Mesendoderm (in vitro differentiated cells): ENCODE results near the gene DZANK1.
"Not testable (repeated sequence)": the region's sequence is repeated elsewhere in the genome, so short reads cannot be mapped to it uniquely, and the experiment has no call there.

ENCODE experiments used
- DNase-seq: peaks from one replicate; pipeline ENCODE4 v3.0.0; 2013
- H2AK5ac ChIP-seq: 2 replicates; pipeline ENCODE4 v1.6.1; 2013; ENCODE audit warnings: low read length, inconsistent platforms
- H2BK120ac ChIP-seq: 2 replicates; pipeline ENCODE4 v1.6.1; 2013; ENCODE audit warnings: low read depth, mild to moderate bottlenecking, low read length, moderate library complexity, mixed read lengths
- H2BK15ac ChIP-seq: replicated peaks from 2 replicates; pipeline ENCODE4 v1.6.1; 2013; ENCODE audit warnings: low read depth, mild to moderate bottlenecking, moderate library complexity
- H2BK5ac ChIP-seq: 2 replicates; pipeline ENCODE4 v1.6.1; 2013; ENCODE audit warnings: low read length, inconsistent platforms
- H3K18ac ChIP-seq: 2 replicates; pipeline ENCODE4 v1.6.1; 2013; ENCODE audit warnings: mild to moderate bottlenecking, low read length, mixed read lengths
- H3K23ac ChIP-seq: one replicate; pipeline ENCODE4 v1.6.1; 2013; ENCODE audit warnings: low read length
- H3K27ac ChIP-seq: 2 replicates; pipeline ENCODE4 v1.5.1; 2013; ENCODE audit warnings: low read depth, mild to moderate bottlenecking, inconsistent platforms, low read length, moderate library complexity
- H3K27me3 ChIP-seq: 2 replicates; pipeline ENCODE4 v1.6.1; 2013; ENCODE audit warnings: low read length, control low read depth, mild to moderate bottlenecking, inconsistent platforms; ENCODE audit not compliant: insufficient read depth, poor library complexity
- H3K36me3 ChIP-seq: 2 replicates; pipeline ENCODE4 v1.6.1; 2013; ENCODE audit warnings: low read length, inconsistent platforms; ENCODE audit not compliant: control insufficient read depth, insufficient read depth
- H3K4ac ChIP-seq: one replicate; pipeline ENCODE4 v1.6.1; 2013; ENCODE audit warnings: low read depth, mild to moderate bottlenecking, low read length, moderate library complexity
- H3K4me1 ChIP-seq: 2 replicates; pipeline ENCODE4 v1.6.1; 2013; ENCODE audit warnings: low read depth, low read length, inconsistent platforms; ENCODE audit not compliant: control insufficient read depth
- H3K4me2 ChIP-seq: 2 replicates; pipeline ENCODE4 v1.6.1; 2013; ENCODE audit warnings: low read length
- H3K4me3 ChIP-seq: 2 replicates; pipeline ENCODE4 v1.5.1; 2013; ENCODE audit warnings: mild to moderate bottlenecking, low read length
- H3K56ac ChIP-seq: one replicate; pipeline ENCODE4 v1.6.1; 2013; ENCODE audit warnings: low read length
- H3K79me1 ChIP-seq: 2 replicates; pipeline ENCODE4 v1.6.1; 2013; ENCODE audit warnings: low read length, inconsistent platforms
- H3K79me2 ChIP-seq: 2 replicates; pipeline ENCODE4 v1.6.1; 2013; ENCODE audit warnings: mild to moderate bottlenecking, low read length; ENCODE audit not compliant: control insufficient read depth, insufficient read depth
- H3K9ac ChIP-seq: 2 replicates; pipeline ENCODE4 v1.6.1; 2013; ENCODE audit warnings: low read length, inconsistent platforms
- H4K5ac ChIP-seq: one replicate; pipeline ENCODE4 v1.6.1; 2013; ENCODE audit warnings: low read length
- H4K8ac ChIP-seq: one replicate; pipeline ENCODE4 v1.6.1; 2013; ENCODE audit warnings: low read depth, mild to moderate bottlenecking, control low read depth, low read length, moderate library complexity
- WGBS: extraction: QIAGEN DNeasy Blood & Tissue Kit; methylation state at CpG from one replicate; pipeline ENCODE4 v1.1.7; 2013; ENCODE audit warnings: low lambda C conversion rate, missing lambda C conversion rate; ENCODE audit not compliant: insufficient coverage; ENCODE audit errors: extremely low coverage; 5-methylcytosine and 5-hydroxymethylcytosine counted together

DZANK1 gene

GRCh38 chr20:18507218-18508191, 40.7 kb upstream of the DZANK1 start, which contains the start of gene SEC23B:
Gene SEC23B, plus strand, starts transcription at chr20:18507940. Its CDS starts 2,896 bp downstream, at chr20:18510836.
- peak within 1 kb of the TSS; percentile 84 for H3K27ac ChIP-seq
- no peak within 1 kb of the TSS for H4K5ac ChIP-seq
- peaks cover 2% of the 10 kb centered on the region for H3K36me3 ChIP-seq
- peak within 1 kb of the TSS; percentile 98 for H3K9ac ChIP-seq
- H4K8ac ChIP-seq, result no peak within 1 kb of the TSS
- H2BK15ac ChIP-seq, result no peak within 1 kb of the TSS
- no peak within 1 kb of the TSS for H3K23ac ChIP-seq
- H3K4me3 ChIP-seq, result peak within 1 kb of the TSS; percentile 98
- H3K18ac ChIP-seq, result no peak within 1 kb of the TSS
- no peaks in the 10 kb centered on the region for H3K27me3 ChIP-seq
- no CpG with 5 or more reads among the region's 69 CpGs for WGBS
- no peak within 1 kb of the TSS for H2AK5ac ChIP-seq
- H3K4me1 ChIP-seq, result peaks cover 3% of the 10 kb centered on the region
- DNase-seq, result peak; percentile 99
- H3K4ac ChIP-seq, result peak within 1 kb of the TSS; percentile 59
- H2BK120ac ChIP-seq, result no peak within 1 kb of the TSS
- peaks cover 9% of the 10 kb centered on the region for H3K79me2 ChIP-seq
- H3K79me1 ChIP-seq, result peaks cover 8% of the 10 kb centered on the region
- H3K56ac ChIP-seq, result peak within 1 kb of the TSS; percentile 97
- peak within 1 kb of the TSS; percentile 80 for H2BK5ac ChIP-seq
- peak within 1 kb of the TSS; percentile 99 for H3K4me2 ChIP-seq

DNA sequence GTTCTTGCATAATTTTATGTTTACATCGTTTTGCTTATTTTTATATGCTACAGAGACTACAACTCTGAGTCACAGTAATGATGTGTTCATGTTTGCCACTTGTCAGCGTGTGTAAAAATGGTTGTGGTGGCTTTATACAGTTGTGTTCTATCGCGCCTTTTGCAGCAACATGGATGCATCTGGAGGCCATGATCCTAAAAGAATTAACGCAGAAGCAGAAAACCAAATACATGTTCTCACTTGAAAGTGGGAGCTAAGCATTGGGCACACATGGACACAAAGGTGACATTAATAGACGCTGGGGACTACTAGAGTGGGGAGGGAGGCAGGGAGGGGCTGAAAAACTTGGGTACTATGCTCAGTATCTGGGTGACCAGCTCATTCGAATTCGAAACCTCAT, 39.9 kb upstream of the DZANK1 start:
- no peak for DNase-seq

GRCh38 chr20:18504479-18505060, 37.7 kb upstream of the DZANK1 start:
- no peak overlapping the region for H3K4me3 ChIP-seq
- no peak overlapping the region for H2BK15ac ChIP-seq
- H2BK120ac ChIP-seq, result no peak overlapping the region
- H3K18ac ChIP-seq, result no peak overlapping the region
- H4K8ac ChIP-seq, result no peak overlapping the region
- H3K27me3 ChIP-seq, result no peaks in the 10 kb centered on the region
- peaks cover 3% of the 10 kb centered on the region for H3K4me1 ChIP-seq
- H3K36me3 ChIP-seq, result no peaks in the 10 kb centered on the region
- WGBS, result no CpG with 5 or more reads among the region's 31 CpGs
- no peak overlapping the region for H3K27ac ChIP-seq
- no peak overlapping the region for H3K23ac ChIP-seq
- no peak overlapping the region for H3K4ac ChIP-seq
- H3K9ac ChIP-seq, result no peak overlapping the region
- no peak overlapping the region for H3K4me2 ChIP-seq
- DNase-seq, result no peak
- peaks cover 9% of the 10 kb centered on the region for H3K79me2 ChIP-seq
- H2AK5ac ChIP-seq, result no peak overlapping the region
- no peak overlapping the region for H3K56ac ChIP-seq
- H3K79me1 ChIP-seq, result peaks cover 7% of the 10 kb centered on the region
- H4K5ac ChIP-seq, result no peak overlapping the region
- no peak overlapping the region for H2BK5ac ChIP-seq

More for the DNA sequence above, 39.9 kb upstream of the DZANK1 start:
- H3K27ac ChIP-seq, result no peak overlapping the region
- whole genome bisulfite sequencing, result no CpG with 5 or more reads among the region's 8 CpGs
- peak overlapping the region; percentile 59 for H3K4ac ChIP-seq
- H3K23ac ChIP-seq, result no peak overlapping the region
- H3K4me2 ChIP-seq, result peak overlapping the region; percentile 98
- H3K4me3 ChIP-seq, result no peak overlapping the region
- H4K8ac ChIP-seq, result no peak overlapping the region
- H4K5ac ChIP-seq, result no peak overlapping the region
- H3K79me1 ChIP-seq, result peaks cover 8% of the 10 kb centered on the region
- peak overlapping the region; percentile 88 for H3K9ac ChIP-seq
- no peaks in the 10 kb centered on the region for H3K27me3 ChIP-seq
- no peak overlapping the region for H2BK15ac ChIP-seq
- no peak overlapping the region for H3K18ac ChIP-seq
- no peak overlapping the region for H2AK5ac ChIP-seq
- H3K36me3 ChIP-seq, result peaks cover 2% of the 10 kb centered on the region
- H3K4me1 ChIP-seq, result peaks cover 3% of the 10 kb centered on the region
- no peak overlapping the region for H2BK5ac ChIP-seq
- peak overlapping the region; percentile 97 for H3K56ac ChIP-seq
- peaks cover 9% of the 10 kb centered on the region for H3K79me2 ChIP-seq
- H2BK120ac ChIP-seq, result no peak overlapping the region

- not testable (repeated sequence) for H3K79me1 ChIP-seq, H2BK120ac ChIP-seq
Observed at GRCh38 chr20:18501672-18502071, 34.8 kb upstream of the DZANK1 start.

DNA sequence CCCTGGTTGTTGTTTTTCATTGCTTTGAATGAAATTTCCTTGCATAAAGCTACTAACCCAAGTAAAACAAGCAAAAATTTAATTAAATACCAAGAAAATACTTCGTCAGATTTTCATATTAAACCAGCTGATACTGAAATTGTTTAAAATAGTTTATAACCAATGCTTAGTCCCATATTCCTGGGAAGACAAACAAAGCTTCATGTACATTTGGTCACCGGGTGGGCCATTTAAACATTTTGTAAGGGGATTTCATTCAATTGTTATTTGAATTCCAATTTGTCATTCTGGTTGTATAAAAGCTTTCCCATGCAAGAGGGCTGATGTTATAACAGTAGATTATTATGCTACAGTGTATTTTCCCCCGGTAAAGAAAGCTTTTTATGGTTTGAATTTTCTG, 30.8 kb upstream of the DZANK1 start:
- Histone ChIP-seq H2BK120ac (no peak overlapping the region), H3K4me3 (no peak overlapping the region)
- WGBS, result no CpG with 5 or more reads among the region's 3 CpGs

More at GRCh38 chr20:18501672-18502071, 34.8 kb upstream of the DZANK1 start:
- DNase-seq, H3K79me2 ChIP-seq, H3K4me1 ChIP-seq, H3K18ac ChIP-seq, H2BK15ac ChIP-seq, H3K9ac ChIP-seq, H3K27ac ChIP-seq, H2BK5ac ChIP-seq, H3K27me3 ChIP-seq, H3K23ac ChIP-seq, H3K4me2 ChIP-seq, H3K36me3 ChIP-seq, H3K56ac ChIP-seq, H3K4me3 ChIP-seq, H4K8ac ChIP-seq, H4K5ac ChIP-seq, H3K4ac ChIP-seq, H2AK5ac ChIP-seq: not testable (repeated sequence)
- no CpG with 5 or more reads among the region's 1 CpG for WGBS

More for the DNA sequence above, 30.8 kb upstream of the DZANK1 start:
- Histone ChIP-seq H3K27me3 (no peaks in the 10 kb centered on the region), H3K18ac (no peak overlapping the region), H3K56ac (no peak overlapping the region), H3K4ac (no peak overlapping the region), H3K4me1 (no peaks in the 10 kb centered on the region), H2BK5ac (no peak overlapping the region), H3K4me2 (no peak overlapping the region), H3K9ac (no peak overlapping the region), H3K79me2 (no peaks in the 10 kb centered on the region), H4K8ac (no peak overlapping the region), H3K23ac (no peak overlapping the region), H4K5ac (no peak overlapping the region), H2BK15ac (no peak overlapping the region), H2AK5ac (no peak overlapping the region), H3K79me1 (no peaks in the 10 kb centered on the region), H3K27ac (no peak overlapping the region), H3K36me3 (no peaks in the 10 kb centered on the region)
- no peak for DNase-seq
